K562 (cell line): Measurements from ENCODE around the gene CIB2. TPM values are rescaled to one million over a fixed set of nuclear protein-coding genes. Genes with fewer than 3 reads are reported as not detected.
A peak's percentile ranks its signal among the peaks of the same experiment; 100 is the strongest.

Experiments used
- ATAC-seq: fragments of 200-7000 bp; cut with Tn5 transposase; 3 replicates; pipeline ENCODE4 v1.9.1; 2020; ENCODE audit warnings: moderate library complexity
- BruUV-seq: library from RNA; stranded (reverse); fragments of 400-500 nt; replicated peaks from 2 replicates; lab custom pipeline; 2021; lab: Mats Ljungman, UMichigan
- CTCF ChIA-PET: fragments of 300-600 bp; formaldehyde crosslinking; extraction: SDS; loops from one replicate; lab custom pipeline; 2021; ENCODE audit warnings: low intra/inter-chr PET ratio; lab: Yijun Ruan, JAX
- POLR2A ChIA-PET: fragments of 300-600, 350-650 bp; sonication (Branson Sonifier 250); formaldehyde crosslinking; extraction: SDS; loops from one replicate; lab custom pipeline; 2021; ENCODE audit warnings: antibody characterized with exemption, inconsistent platforms; lab: Yijun Ruan, JAX
- DNase-seq, 4 experiments: peaks; one replicate each; pipeline versions ENCODE4 v3.0.0 to v3.0.0-alpha.2; 2011 to 2018; ENCODE audit warnings: low spot score in 3 of 4, mixed read lengths in 3 of 4; ENCODE audit errors: extremely low read depth in 1 of 4
- FAIRE-seq: peaks from 2 replicates; lab custom pipeline; 2011; peaks lifted over from hg19 to GRCh38; lab: Jason Lieb, UNC
- H2AFZ ChIP-seq: 2 replicates; pipeline ENCODE4 v1.6.0; 2011; ENCODE audit warnings: low read depth, low read length, control low read depth, inconsistent platforms
- H3K27ac ChIP-seq: fragments of 200-600 bp; 3 replicates; pipeline ENCODE4 v1.8.0; 2011; ENCODE audit warnings: low read depth, mild to moderate bottlenecking, control low read depth, inconsistent platforms, low read length, moderate library complexity, mixed read lengths; ENCODE audit errors: extremely low read depth
- H3K27me3 ChIP-seq, 2 experiments: fragments of 300-600 bp in 1 of 2; 2 replicates in 1 of 2; 3 replicates in 1 of 2; pipeline versions ENCODE4 v1.6.0 to v1.8.0; 2011; ENCODE audit warnings: inconsistent platforms in 2 of 2, low read length in 2 of 2, mild to moderate bottlenecking in 1 of 2, mixed read lengths in 1 of 2, moderate library complexity in 1 of 2; ENCODE audit not compliant: control insufficient read depth in 2 of 2, insufficient read depth in 2 of 2
- H3K36me3 ChIP-seq: fragments of 300-600 bp; 3 replicates; pipeline ENCODE4 v1.8.0; 2011; ENCODE audit warnings: mild to moderate bottlenecking, low read length, inconsistent platforms; ENCODE audit not compliant: control insufficient read depth, insufficient read depth
- H3K4me1 ChIP-seq, 2 experiments: fragments of 200-600 bp in 1 of 2; replicated peaks in 1 of 2; 2 replicates in 1 of 2; 3 replicates in 1 of 2; pipeline versions ENCODE4 v1.5.1 to v1.8.0; 2011; ENCODE audit warnings: inconsistent platforms in 2 of 2, low read length in 2 of 2, mild to moderate bottlenecking in 1 of 2, mixed read lengths in 1 of 2, moderate library complexity in 1 of 2; ENCODE audit not compliant: control insufficient read depth in 2 of 2, insufficient read depth in 2 of 2
- H3K4me2 ChIP-seq: 2 replicates; pipeline ENCODE4 v1.6.1; 2011; ENCODE audit warnings: low read length, control low read depth, inconsistent platforms, mixed read lengths; ENCODE audit not compliant: insufficient read depth
- H3K4me3 ChIP-seq: fragments of 200-600 bp; sonication (generic), shearing (Covaris generic); 2 replicates; pipeline ENCODE4 v1.5.1; 2016; ENCODE audit warnings: control low read depth, inconsistent platforms
- H3K79me2 ChIP-seq: fragments of 200-600 bp; 3 replicates; pipeline ENCODE4 v1.8.0; 2011; ENCODE audit warnings: low read length, inconsistent platforms; ENCODE audit not compliant: control insufficient read depth, insufficient read depth
- H3K9ac ChIP-seq, 2 experiments: 2 replicates each; pipeline versions ENCODE4 v1.6.0 to v1.6.1; 2011; ENCODE audit warnings: low read depth in 2 of 2, low read length in 2 of 2, control low read depth in 1 of 2, inconsistent platforms in 1 of 2, mild to moderate bottlenecking in 1 of 2, mixed read lengths in 1 of 2; ENCODE audit not compliant: insufficient read depth in 1 of 2
- H3K9me1 ChIP-seq: one replicate; pipeline ENCODE4 v1.6.0; 2011; ENCODE audit warnings: inconsistent platforms, mild to moderate bottlenecking, low read length, moderate library complexity; ENCODE audit not compliant: control insufficient read depth, insufficient read depth
- H3K9me3 ChIP-seq: replicated peaks from 2 replicates; pipeline ENCODE4 v1.5.1; 2011; ENCODE audit warnings: low read depth, low read length, inconsistent platforms; ENCODE audit not compliant: control insufficient read depth, insufficient read depth
- H4K20me1 ChIP-seq: replicated peaks from 2 replicates; pipeline ENCODE4 v1.6.1; 2011; ENCODE audit warnings: low read length, inconsistent platforms, mixed read lengths; ENCODE audit not compliant: control insufficient read depth, insufficient read depth
- CAMTA2 ChIP-seq: fragments of 250-450 bp; sonication (Bioruptor Pico); conservative IDR thresholded peaks from 2 replicates; pipeline ENCODE4 v1.5.1; 2022
- HCFC1 ChIP-seq: IDR thresholded peaks from 2 replicates; pipeline ENCODE4 v1.6.1; 2012; ENCODE audit warnings: low read depth, low read length, improper control_type of control experiment
- KAT2B ChIP-seq: IDR thresholded peaks from one replicate; pipeline ENCODE4 v1.6.1; 2012; ENCODE audit warnings: low read depth, mild to moderate bottlenecking, control low read depth, inconsistent platforms, low read length, moderate library complexity
- KLF6 ChIP-seq: fragments of 250-450 bp; sonication (Bioruptor Pico); IDR thresholded peaks from 2 replicates; pipeline ENCODE4 v1.4.0; 2020; ENCODE audit warnings: mild to moderate bottlenecking, moderate library complexity, borderline replicate concordance
- MEF2A ChIP-seq: IDR thresholded peaks from 2 replicates; pipeline ENCODE4 v1.6.1; 2011; ENCODE audit warnings: low read depth, mild to moderate bottlenecking, low read length, moderate library complexity; ENCODE audit not compliant: control insufficient read depth
- MYNN ChIP-seq, 2 experiments: sonication (generic); formaldehyde crosslinking in 1 of 2; IDR thresholded peaks; 2 replicates each; pipeline versions ENCODE4 v1.5.0 to v1.6.1; 2016 to 2020; ENCODE audit warnings: antibody characterized with exemption in 1 of 2, missing genetic modification reagents in 1 of 2
- NR1H2 ChIP-seq: sonication (generic); formaldehyde crosslinking; IDR thresholded peaks from 2 replicates; pipeline ENCODE4 v1.4.0; 2020; ENCODE audit warnings: mild to moderate bottlenecking, missing genetic modification reagents
- NR2C2 ChIP-seq, 2 experiments: fragments of 200-800 bp in 1 of 2; sonication (Bioruptor generic) in 1 of 2; sonication (generic) in 1 of 2; formaldehyde crosslinking in 1 of 2; IDR thresholded peaks; 2 replicates each; pipeline versions ENCODE4 v1.6.1 to v1.8.0; 2016 to 2022; ENCODE audit warnings: mild to moderate bottlenecking in 1 of 2, missing compliant biosample characterization in 1 of 2, missing genetic modification characterization in 1 of 2, missing genetic modification reagents in 1 of 2
- RFX1 ChIP-seq: fragments of 450-650 bp; IDR thresholded peaks from 2 replicates; pipeline ENCODE4 v1.6.1; 2016; ENCODE audit warnings: mild to moderate bottlenecking, moderate library complexity
- TCF3 ChIP-seq: sonication (generic); formaldehyde crosslinking; IDR thresholded peaks from 2 replicates; pipeline ENCODE4 v1.4.0; 2020; ENCODE audit warnings: mild to moderate bottlenecking, missing genetic modification reagents
- XRCC5 ChIP-seq: fragments of 200-400 bp; formaldehyde crosslinking; IDR thresholded peaks from 2 replicates; pipeline ENCODE4 v1.6.1; 2017; ENCODE audit warnings: low read depth, mild to moderate bottlenecking, low read length
- ZKSCAN1 ChIP-seq: fragments of 150-350 bp; IDR thresholded peaks from 2 replicates; pipeline ENCODE4 v1.6.1; 2016; ENCODE audit warnings: low read depth, low read length
- WGBS: fragments of 100-300 bp; shearing (Covaris generic); methylation state at CpG from one replicate; pipeline ENCODE4 v1.1.6; 2016; ENCODE audit warnings: low coverage, mixed read lengths; ENCODE audit not compliant: insufficient coverage; ENCODE audit errors: missing lambda C conversion rate; 5-methylcytosine and 5-hydroxymethylcytosine counted together
- in situ Hi-C: fragments of 300-500 bp; cut with MboI; formaldehyde crosslinking; loops from 4 replicates; pipeline ENCODE4 v1.15.0; 2018; ENCODE audit warnings: inconsistent platforms, mixed read lengths
- intact Hi-C: fragments of 100-400 bp; cut with micrococcal nuclease; formaldehyde crosslinking; loops from 2 replicates; pipeline ENCODE4 v1.14.2; 2022
- polyA plus RNA-seq, 8 experiments: library from polyadenylated mRNA; depleted of rRNA in 4 of 8; stranded (reverse) in 5 of 8; unstranded in 3 of 8; fragments of >200 nt; fragmentation: Nextera tagmentation in 2 of 8; fragmentation: Illumina TruSeq in 1 of 8; extraction: Ambion mirVana in 2 of 8; extraction: Trizol in 1 of 8; gene quantifications; 2 replicates each; pipeline versions ENCODE4 v1.2.1 to v1.2.3, GENCODE V29; 2011 to 2014; ENCODE audit warnings: inconsistent platforms in 1 of 8, missing spikeins in 1 of 8
- total RNA-seq, 7 experiments: library from RNA; depleted of rRNA in 6 of 7; stranded (reverse); fragments of >200 nt in 6 of 7; fragmentation: Illumina TruSeq in 2 of 7; extraction: Trizol in 2 of 7; gene quantifications; 2 replicates each; pipeline versions ENCODE4 v1.2.1 to v1.2.3, GENCODE V29; 2011 to 2021; ENCODE audit warnings: low replicate concordance in 1 of 7

The CIB2 gene
- total and polyA plus RNA-seq, 9 of the 15 experiments (the other 6 are each of a cell fraction or from before 2014, with no cell fraction given) = 1.5 to 37.4 (median 19.4) TPM

- TF ChIP-seq ZKSCAN1 (0 out of 2 replicates have a peak, but pooled peaks have one; percentile 11), MYNN (IDR thresholded peaks at IDR 0.05) (0 out of 2 replicates have a peak, but pooled peaks have one; percentile 22), MYNN (CRISPR knock-in tag; IDR thresholded peaks at IDR 0.05) (no peak), NR2C2 (CRISPR knock-in tag; IDR thresholded peaks at IDR 0.05) (no peak), NR2C2 (tag; IDR thresholded peaks at IDR 0.05) (no peak), HCFC1 (0 out of 2 replicates have a peak, but pooled peaks have one; percentile 12), TCF3 (no peak)
- TF ChIP-seq, all 486 proteins: peak for 19
These were observed 22.8 kb downstream of the CIB2 start (continued) for GRCh38 chr15:78108300-78109084.

GRCh38 chr15:78107471-78107870 is 23.8 kb downstream of the CIB2 start:
- BruUV-seq = no TSS peak
- no peak overlapping the region for H2AFZ ChIP-seq
- in situ Hi-C loops = no loop called here

More at GRCh38 chr15:78107471-78107870, 23.8 kb downstream of the CIB2 start:
- FAIRE-seq = no peak
- ChIA-PET POLR2A (no interaction called here), CTCF (interaction anchor here (0.5 to 1.8 kb wide), 5 partner anchors 105 to 148 kb away, joined by 3 to 16 read pairs (median 4); no protein-coding TSS in a partner anchor)
- 72% methylated on average over 8 of the region's 8 CpGs for WGBS
- Histone ChIP-seq H4K20me1 (peaks cover 4% of the 10 kb centered on the region; the same call in 1 of the 2 replicates), H3K27ac (no peak overlapping the region), H3K9me1 (no peaks in the 10 kb centered on the region), H3K4me3 (no peak overlapping the region), H3K9me3 (no peaks in the 10 kb centered on the region), H3K4me2 (no peak overlapping the region), H3K79me2 (no peaks in the 10 kb centered on the region), H3K9ac (no peak overlapping the region), H3K36me3 (no peaks in the 10 kb centered on the region)
- no peak for DNase-seq
- ATAC-seq = no peak
- TF ChIP-seq XRCC5 (no peak), CAMTA2 (CRISPR knock-in tag) (no peak), NR1H2 (CRISPR knock-in tag) (no peak), KLF6 (CRISPR knock-in tag) (no peak), KAT2B (no peak), MEF2A (no peak), RFX1 (no peak)
- TF ChIP-seq, all 486 proteins: peak for 0
- intact Hi-C loops = no loop called here
- Histone ChIP-seq H3K27me3 (no peaks in the 10 kb centered on the region), H3K4me1 (peaks cover 0 to 7% of the 10 kb centered on the region in 2 experiments; a peak in 2 of 5 replicates)
